IMR-90 (cell line): ENCODE measurements around the gene NPHP4. TPM values are rescaled to one million over a fixed set of nuclear protein-coding genes. Genes with fewer than 3 reads are reported as not detected.

ENCODE experiments used
- ATAC-seq: fragments of 200-7000 bp; cut with Tn5 transposase; 2 replicates; pipeline ENCODE4 v1.9.1; 2020; ENCODE audit warnings: low read depth, mild to moderate bottlenecking, moderate library complexity
- BruUV-seq: library from RNA; stranded (reverse); fragments of 400-500 nt; replicated peaks from 2 replicates; lab custom pipeline; 2021; lab: Mats Ljungman, UMichigan
- CTCF ChIA-PET: fragments of 300-600 bp; formaldehyde crosslinking; extraction: SDS; loops from one replicate; lab custom pipeline; 2021; ENCODE audit warnings: antibody characterized with exemption; lab: Yijun Ruan, JAX
- POLR2A ChIA-PET: fragments of 300-600 bp; sonication (Branson Sonifier 250); formaldehyde crosslinking; loops from one replicate; lab custom pipeline; 2022; ENCODE audit warnings: antibody characterized with exemption; ENCODE audit not compliant: unreplicated experiment; lab: Charles Lee
- DNase-seq: peaks from one replicate; pipeline ENCODE4 v3.0.0; 2013
- H2AFZ ChIP-seq: replicated peaks from 2 replicates; pipeline ENCODE3; 2013; ENCODE audit warnings: low read length, mild to moderate bottlenecking; ENCODE audit not compliant: poor library complexity
- H2AK5ac ChIP-seq: 2 replicates; pipeline ENCODE4 v1.6.1; 2013; ENCODE audit warnings: low read depth, low read length, inconsistent platforms
- H2AK9ac ChIP-seq: replicated peaks from 2 replicates; pipeline ENCODE3; 2013; ENCODE audit warnings: mild to moderate bottlenecking, low read depth, low read length, moderate library complexity; ENCODE audit not compliant: poor library complexity
- H2BK120ac ChIP-seq: 2 replicates; pipeline ENCODE4 v1.6.1; 2013; ENCODE audit warnings: low read depth, low read length, inconsistent platforms
- H2BK15ac ChIP-seq: 3 replicates; pipeline ENCODE4 v1.6.1; 2013; ENCODE audit warnings: low read depth, low read length, inconsistent platforms
- H2BK20ac ChIP-seq: 2 replicates; pipeline ENCODE4 v1.6.1; 2013; ENCODE audit warnings: low read depth, mild to moderate bottlenecking, inconsistent platforms, low read length, moderate library complexity
- H2BK5ac ChIP-seq: 2 replicates; pipeline ENCODE4 v1.6.1; 2013; ENCODE audit warnings: mild to moderate bottlenecking, low read depth, low read length, inconsistent platforms; ENCODE audit not compliant: poor library complexity, severe bottlenecking
- H3K14ac ChIP-seq: replicated peaks from 2 replicates; pipeline ENCODE4 v1.6.1; 2013; ENCODE audit warnings: low read depth, low read length, inconsistent platforms
- H3K18ac ChIP-seq: 2 replicates; pipeline ENCODE4 v1.6.1; 2013; ENCODE audit warnings: low read depth, low read length, control low read depth
- H3K23ac ChIP-seq: 2 replicates; pipeline ENCODE4 v1.6.1; 2013; ENCODE audit warnings: low read depth, low read length, inconsistent platforms
- H3K27ac ChIP-seq: 2 replicates; pipeline ENCODE4 v1.5.1; 2013; ENCODE audit warnings: mild to moderate bottlenecking, control low read depth, low read length; ENCODE audit not compliant: insufficient read depth
- H3K27me3 ChIP-seq: 2 replicates; pipeline ENCODE4 v1.6.1; 2013; ENCODE audit warnings: low read length; ENCODE audit not compliant: control insufficient read depth, insufficient read depth
- H3K36me3 ChIP-seq: 2 replicates; pipeline ENCODE4 v1.6.1; 2013; ENCODE audit warnings: low read length, mixed read lengths; ENCODE audit not compliant: control insufficient read depth, insufficient read depth
- H3K4ac ChIP-seq: 2 replicates; pipeline ENCODE4 v1.6.1; 2013; ENCODE audit warnings: low read depth, low read length, inconsistent platforms
- H3K4me1 ChIP-seq: 2 replicates; pipeline ENCODE4 v1.6.1; 2013; ENCODE audit warnings: low read length, mixed read lengths; ENCODE audit not compliant: control insufficient read depth, insufficient read depth
- H3K4me2 ChIP-seq: 2 replicates; pipeline ENCODE4 v1.6.1; 2013; ENCODE audit warnings: low read depth, mild to moderate bottlenecking, control low read depth, low read length, moderate library complexity
- H3K4me3 ChIP-seq: 2 replicates; pipeline ENCODE4 v1.5.1; 2013; ENCODE audit warnings: low read depth, mild to moderate bottlenecking, control low read depth, low read length, moderate library complexity; ENCODE audit not compliant: insufficient read depth
- H3K56ac ChIP-seq: 2 replicates; pipeline ENCODE4 v1.6.1; 2013; ENCODE audit warnings: low read length, inconsistent platforms; ENCODE audit not compliant: insufficient read depth; ENCODE audit errors: extremely low read depth
- H3K79me1 ChIP-seq, 2 experiments: 2 replicates each; pipeline ENCODE4 v1.6.1; 2013; ENCODE audit warnings: low read length in 2 of 2, inconsistent platforms in 1 of 2, low read depth in 1 of 2
- H3K9ac ChIP-seq: 2 replicates; pipeline ENCODE4 v1.6.1; 2013; ENCODE audit warnings: low read depth, low read length, control low read depth
- H3K9me1 ChIP-seq: 2 replicates; pipeline ENCODE4 v1.6.1; 2013; ENCODE audit warnings: low read length, inconsistent platforms; ENCODE audit not compliant: insufficient read depth
- H3K9me3 ChIP-seq: 2 replicates; pipeline ENCODE4 v1.6.1; 2013; ENCODE audit warnings: low read length; ENCODE audit not compliant: control insufficient read depth, insufficient read depth
- H4K20me1 ChIP-seq: 2 replicates; pipeline ENCODE4 v1.6.1; 2013; ENCODE audit warnings: low read length, inconsistent platforms; ENCODE audit not compliant: insufficient read depth
- H4K5ac ChIP-seq: 2 replicates; pipeline ENCODE4 v1.6.1; 2013; ENCODE audit warnings: mild to moderate bottlenecking, low read depth, low read length, control low read depth
- H4K8ac ChIP-seq, 2 experiments: 2 replicates each; pipeline ENCODE4 v1.6.1; 2013; ENCODE audit warnings: low read depth in 2 of 2, low read length in 2 of 2, control low read depth in 1 of 2, inconsistent platforms in 1 of 2
- H4K91ac ChIP-seq: 2 replicates; pipeline ENCODE4 v1.6.1; 2013; ENCODE audit warnings: low read depth, low read length, inconsistent platforms; ENCODE audit not compliant: insufficient read depth
- BHLHE40 ChIP-seq: fragments of 150-350 bp; IDR thresholded peaks from 2 replicates; pipeline ENCODE4 v1.6.1; 2016; ENCODE audit warnings: mild to moderate bottlenecking, low read depth, low read length
- MAFK ChIP-seq: IDR thresholded peaks from 2 replicates; pipeline ENCODE4 v1.6.1; 2012; ENCODE audit warnings: low read depth, low read length, improper control_type of control experiment
- MAZ ChIP-seq: IDR thresholded peaks from 2 replicates; pipeline ENCODE4 v1.6.1; 2012; ENCODE audit warnings: low read depth, mild to moderate bottlenecking, low read length, improper control_type of control experiment, moderate library complexity, borderline replicate concordance
- MXI1 ChIP-seq: IDR thresholded peaks from 2 replicates; pipeline ENCODE4 v1.6.1; 2012; ENCODE audit warnings: low read depth, mild to moderate bottlenecking, low read length, moderate library complexity, borderline replicate concordance
- NFE2L2 ChIP-seq: fragments of 150-350 bp; IDR thresholded peaks from 2 replicates; pipeline ENCODE4 v1.6.1; 2016; ENCODE audit warnings: low read depth, mild to moderate bottlenecking, low read length
- RAD21 ChIP-seq: IDR thresholded peaks from 2 replicates; pipeline ENCODE4 v1.6.1; 2012; ENCODE audit warnings: low read length, improper control_type of control experiment
- WGBS, 2 experiments: methylation state at CpG; one replicate each; pipeline versions ENCODE4 v1.1.5 to v1.1.7; 2013; ENCODE audit warnings: missing lambda C conversion rate in 2 of 2; ENCODE audit not compliant: insufficient read length in 1 of 2; ENCODE audit errors: extremely low coverage in 2 of 2; 5-methylcytosine and 5-hydroxymethylcytosine counted together
- dilution Hi-C: fragments of 300-500 bp; cut with HindIII; formaldehyde crosslinking; loops from one replicate; pipeline ENCODE4 v1.14.3; 2018; ENCODE audit warnings: low sequenced_read_pairs; ENCODE audit not compliant: unreplicated experiment
- in situ Hi-C: fragments of 300-500 bp; cut with MboI; formaldehyde crosslinking; loops from 3 replicates; pipeline ENCODE4 v1.14.3; 2019; ENCODE audit warnings: low sequenced_read_pairs, inconsistent platforms, mixed read lengths
- intact Hi-C: fragments of 100-400 bp; cut with micrococcal nuclease; formaldehyde crosslinking; loops from 2 replicates; pipeline ENCODE4 v1.10.0; 2022
- polyA plus RNA-seq, 3 experiments: library from polyadenylated mRNA; depleted of rRNA; stranded (reverse); fragments of >200 nt; gene quantifications; 2 replicates each; pipeline ENCODE4 v1.2.3, GENCODE V29; 2012; ENCODE audit warnings: low replicate concordance in 1 of 3
- total RNA-seq: library from RNA; depleted of rRNA; stranded (reverse); fragments of >200 nt; gene quantifications from 2 replicates; pipeline ENCODE4 v1.2.3, GENCODE V29; 2012
- TF ChIP-seq, protein P1 (sequence below): conservative IDR thresholded peaks from 2 replicates; pipeline ENCODE4 v1.5.1; 2012; ENCODE audit warnings: mild to moderate bottlenecking, low read depth, low read length, improper control_type of control experiment

NPHP4 gene
- total and polyA plus RNA-seq, 2 of the 4 experiments (the other 2 are of a cell fraction) = 2.0 to 5.5 TPM

- Histone ChIP-seq H2AFZ (no peak overlapping the region), H3K4me2 (no peak overlapping the region), H4K8ac (no peak overlapping the region), H4K20me1 (no peaks in the 10 kb centered on the region), H3K27me3 (no peaks in the 10 kb centered on the region), H3K79me1 (no peaks in the 10 kb centered on the region), H2AK9ac (no peak overlapping the region), H3K4me3 (no peak overlapping the region), H3K9ac (no peak overlapping the region), H3K4me1 (no peaks in the 10 kb centered on the region), H3K27ac (no peak overlapping the region), H3K9me3 (peaks cover 3% of the 10 kb centered on the region; the same call in 1 of the 2 replicates), H2BK20ac (no peak overlapping the region), H2BK5ac (no peak overlapping the region), H3K56ac (no peak overlapping the region), H2BK15ac (no peak overlapping the region), H3K36me3 (no peaks in the 10 kb centered on the region), H3K18ac (no peak overlapping the region), H4K91ac (no peak overlapping the region), H2BK120ac (no peak overlapping the region), H3K9me1 (no peaks in the 10 kb centered on the region), H3K14ac (no peak overlapping the region), H2AK5ac (no peak overlapping the region), H4K5ac (no peak overlapping the region), H3K23ac (no peak overlapping the region), H3K4ac (no peak overlapping the region)
- in situ Hi-C loops = no loop called here
- CTCF ChIA-PET = no interaction called here
- DNase-seq (no peak), ATAC-seq (no peak)
- TF ChIP-seq MAFK (no peak), MAZ (no peak), MXI1 (no peak), RAD21 (no peak), BHLHE40 (no peak), NFE2L2 (no peak)
- TF ChIP-seq, protein P1, sequence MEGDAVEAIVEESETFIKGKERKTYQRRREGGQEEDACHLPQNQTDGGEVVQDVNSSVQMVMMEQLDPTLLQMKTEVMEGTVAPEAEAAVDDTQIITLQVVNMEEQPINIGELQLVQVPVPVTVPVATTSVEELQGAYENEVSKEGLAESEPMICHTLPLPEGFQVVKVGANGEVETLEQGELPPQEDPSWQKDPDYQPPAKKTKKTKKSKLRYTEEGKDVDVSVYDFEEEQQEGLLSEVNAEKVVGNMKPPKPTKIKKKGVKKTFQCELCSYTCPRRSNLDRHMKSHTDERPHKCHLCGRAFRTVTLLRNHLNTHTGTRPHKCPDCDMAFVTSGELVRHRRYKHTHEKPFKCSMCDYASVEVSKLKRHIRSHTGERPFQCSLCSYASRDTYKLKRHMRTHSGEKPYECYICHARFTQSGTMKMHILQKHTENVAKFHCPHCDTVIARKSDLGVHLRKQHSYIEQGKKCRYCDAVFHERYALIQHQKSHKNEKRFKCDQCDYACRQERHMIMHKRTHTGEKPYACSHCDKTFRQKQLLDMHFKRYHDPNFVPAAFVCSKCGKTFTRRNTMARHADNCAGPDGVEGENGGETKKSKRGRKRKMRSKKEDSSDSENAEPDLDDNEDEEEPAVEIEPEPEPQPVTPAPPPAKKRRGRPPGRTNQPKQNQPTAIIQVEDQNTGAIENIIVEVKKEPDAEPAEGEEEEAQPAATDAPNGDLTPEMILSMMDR = no peak
- BruUV-seq = no TSS peak
- POLR2A ChIA-PET = no interaction called here
- intact Hi-C loops = no loop called here
- 25% methylated on average over 1 of the region's 16 CpGs; no CpG with 5 or more reads in 1 of the 2 experiments for WGBS, 2 experiments
- dilution Hi-C loops = no loop called here
Measured at GRCh38 chr1:5840551-5841001, 151.6 kb downstream of the NPHP4 start.
